Endothelial cell of umbilical vein (primary cell): ENCODE data around the gene PDE4B. TPM values are rescaled to one million over a fixed set of nuclear protein-coding genes. Genes with fewer than 3 reads are reported as not detected.

Experiments
- BruUV-seq: library from RNA; stranded (reverse); fragments of 400-500 nt; replicated peaks from 2 replicates; lab custom pipeline; 2021; lab: Mats Ljungman, UMichigan
- CTCF ChIA-PET: fragments of 300-600, 350-600 bp; sonication (Branson Sonifier 250); formaldehyde crosslinking; loops from one replicate; lab custom pipeline; 2021; ENCODE audit warnings: antibody characterized with exemption, inconsistent platforms; lab: Charles Lee
- POLR2A ChIA-PET: fragments of 300-600, 350-600 bp; sonication (Branson Sonifier 250); formaldehyde crosslinking; loops from one replicate; lab custom pipeline; 2021; ENCODE audit warnings: antibody characterized with exemption, inconsistent platforms; lab: Charles Lee
- DNase-seq: peaks from one replicate; pipeline ENCODE4 v3.0.0-alpha.2; 2011; ENCODE audit warnings: low read depth, low spot score
- FAIRE-seq: peaks from 2 replicates; lab custom pipeline; 2011; peaks lifted over from hg19 to GRCh38; lab: Jason Lieb, UNC
- H2AFZ ChIP-seq: 2 replicates; pipeline ENCODE4 v1.6.0; 2012; ENCODE audit warnings: low read depth, low read length, control low read depth, inconsistent platforms
- H3K27ac ChIP-seq: 2 replicates; pipeline ENCODE4 v1.5.1; 2011; ENCODE audit warnings: low read depth, mild to moderate bottlenecking, control low read depth, low read length, moderate library complexity; ENCODE audit not compliant: insufficient read depth
- H3K27me3 ChIP-seq, 2 experiments: 2 replicates each; pipeline versions ENCODE4 v1.6.0 to v1.6.1; 2011; ENCODE audit warnings: low read length in 2 of 2, mixed read lengths in 1 of 2; ENCODE audit not compliant: control insufficient read depth in 2 of 2, insufficient read depth in 2 of 2
- H3K36me3 ChIP-seq, 2 experiments: 2 replicates in 1 of 2; 3 replicates in 1 of 2; pipeline ENCODE4 v1.5.1; 2011; ENCODE audit warnings: low read length in 2 of 2, mild to moderate bottlenecking in 1 of 2, moderate library complexity in 1 of 2; ENCODE audit not compliant: control insufficient read depth in 2 of 2, insufficient read depth in 2 of 2; ENCODE audit errors: extremely low read depth in 1 of 2
- H3K4me1 ChIP-seq: 3 replicates; pipeline ENCODE4 v1.5.1; 2011; ENCODE audit warnings: mild to moderate bottlenecking, low read length; ENCODE audit not compliant: control insufficient read depth, insufficient read depth; ENCODE audit errors: extremely low read depth
- H3K4me2 ChIP-seq: 2 replicates; pipeline ENCODE4 v1.6.1; 2011; ENCODE audit warnings: low read length, control low read depth, mixed read lengths; ENCODE audit not compliant: insufficient read depth
- H3K4me3 ChIP-seq, 3 experiments: fragments of 200-600 bp in 1 of 3; sonication (generic), shearing (Covaris generic) in 1 of 3; replicated peaks in 1 of 3; 2 replicates each; pipeline ENCODE4 v1.5.1; 2011 to 2016; ENCODE audit warnings: control low read depth in 3 of 3, low read length in 3 of 3, mild to moderate bottlenecking in 2 of 3, inconsistent platforms in 1 of 3, low read depth in 1 of 3, moderate library complexity in 1 of 3; ENCODE audit not compliant: insufficient read depth in 1 of 3
- H3K79me2 ChIP-seq: 2 replicates; pipeline ENCODE4 v1.6.0; 2012; ENCODE audit warnings: low read length, inconsistent platforms; ENCODE audit not compliant: control insufficient read depth, insufficient read depth
- H3K9ac ChIP-seq: replicated peaks from 2 replicates; pipeline ENCODE3; 2011; ENCODE audit warnings: low read length, control low read depth; ENCODE audit not compliant: insufficient read depth; ENCODE audit errors: extremely low read depth
- H3K9me1 ChIP-seq: replicated peaks from 3 replicates; pipeline ENCODE4 v1.6.0; 2011; ENCODE audit warnings: mild to moderate bottlenecking, low read length; ENCODE audit not compliant: control insufficient read depth, insufficient read depth; ENCODE audit errors: extremely low read depth
- H3K9me3 ChIP-seq: replicated peaks from 2 replicates; pipeline ENCODE4 v1.5.1; 2012; ENCODE audit warnings: low read length, inconsistent platforms; ENCODE audit not compliant: control insufficient read depth, insufficient read depth
- H4K20me1 ChIP-seq: replicated peaks from 2 replicates; pipeline ENCODE3; 2011; ENCODE audit warnings: mild to moderate bottlenecking, low read length; ENCODE audit not compliant: control insufficient read depth, insufficient read depth; ENCODE audit errors: extremely low read depth
- CTCF ChIP-seq, 2 donors: IDR thresholded peaks; 1 replicate in 1 of 2; 2 replicates in 1 of 2; pipeline ENCODE4 v1.5.1; 2011; ENCODE audit warnings: low read length in 2 of 2, mild to moderate bottlenecking in 2 of 2, moderate library complexity in 2 of 2, control low read depth in 1 of 2, inconsistent platforms in 1 of 2, low read depth in 1 of 2; ENCODE audit not compliant: insufficient read depth in 1 of 2; ENCODE audit errors: extremely low read depth in 1 of 2
- EZH2 ChIP-seq: IDR thresholded peaks from 2 replicates; pipeline ENCODE4 v1.6.1; 2012; ENCODE audit warnings: borderline replicate concordance, low read depth, mild to moderate bottlenecking, moderate library complexity, low read length, inconsistent platforms; ENCODE audit not compliant: severe bottlenecking
- FOS ChIP-seq: IDR thresholded peaks from 2 replicates; pipeline ENCODE4 v1.6.1; 2011; ENCODE audit warnings: mild to moderate bottlenecking, low read length, moderate library complexity, borderline replicate concordance; ENCODE audit not compliant: insufficient read depth
- GATA2 ChIP-seq: IDR thresholded peaks from 2 replicates; pipeline ENCODE4 v1.7.0; 2011; ENCODE audit warnings: low read depth, mild to moderate bottlenecking, moderate library complexity, mixed read lengths, low read length; ENCODE audit not compliant: insufficient read length, insufficient read depth
- JUN ChIP-seq: IDR thresholded peaks from 2 replicates; pipeline ENCODE4 v1.6.1; 2011; ENCODE audit warnings: borderline replicate concordance, low read depth; ENCODE audit not compliant: insufficient read length, insufficient read depth
- MAX ChIP-seq: IDR thresholded peaks from 2 replicates; pipeline ENCODE4 v1.6.1; 2011; ENCODE audit not compliant: insufficient read depth, insufficient read length
- MYC ChIP-seq: IDR thresholded peaks from one replicate; pipeline ENCODE4 v1.6.1; 2011; ENCODE audit warnings: mild to moderate bottlenecking, low read depth, low read length
- POLR2A ChIP-seq: IDR thresholded peaks from 2 replicates; pipeline ENCODE4 v1.6.1; 2012; ENCODE audit warnings: low read depth, mild to moderate bottlenecking, control low read depth, low read length
- POLR2AphosphoS5 ChIP-seq: IDR thresholded peaks from 2 replicates; pipeline ENCODE4 v1.6.1; 2012; ENCODE audit warnings: low read depth, mild to moderate bottlenecking, control low read depth, low read length, moderate library complexity; ENCODE audit not compliant: insufficient read depth
- dilution Hi-C: fragments of 300-500 bp; cut with MboI; formaldehyde crosslinking; loops from one replicate; pipeline ENCODE4 v1.15.0; 2019; ENCODE audit warnings: low sequenced_read_pairs; ENCODE audit not compliant: extremely low pct_ligation_motif_present
- intact Hi-C: fragments of 100-400 bp; cut with micrococcal nuclease; formaldehyde crosslinking; loops from one replicate; pipeline ENCODE4 v1.10.0; 2022
- polyA plus RNA-seq, 4 experiments: library from polyadenylated mRNA; depleted of rRNA in 3 of 4; stranded (reverse) in 3 of 4; unstranded in 1 of 4; fragments of >200 nt; gene quantifications; 2 replicates each; pipeline versions ENCODE4 v1.2.1 to v1.2.3, GENCODE V29; 2011 to 2012; ENCODE audit warnings: missing spikeins in 1 of 4
- total RNA-seq: library from RNA; stranded (reverse); gene quantifications from 2 replicates; pipeline ENCODE4 v1.2.3, GENCODE V29; 2021

PDE4B gene
- total and polyA plus RNA-seq, 2 donors (not counting 3 experiments of a cell fraction or from before 2014, with no cell fraction given): 63.5 to 69.8 TPM

GRCh38 chr1:65820983-65821382 is 28.3 kb downstream of the PDE4B start:
- BruUV-seq: no TSS peak
- Histone ChIP-seq H3K27me3 (no peaks in the 10 kb centered on the region), H4K20me1 (no peaks in the 10 kb centered on the region), H3K4me2 (no peak overlapping the region), H3K4me3 (no peak overlapping the region), H2AFZ (no peak overlapping the region), H3K36me3 (no peaks in the 10 kb centered on the region), H3K79me2 (no peaks in the 10 kb centered on the region), H3K9ac (no peak overlapping the region), H3K4me1 (no peaks in the 10 kb centered on the region), H3K9me1 (peaks cover 2% of the 10 kb centered on the region), H3K9me3 (no peaks in the 10 kb centered on the region), H3K27ac (no peak overlapping the region)
- dilution Hi-C loops (no loop called here), intact Hi-C loops (no loop called here)
- DNase-seq (no peak), FAIRE-seq (no peak)
- ChIA-PET CTCF (interaction anchor here (0.9 kb wide), 1 partner anchor 46 kb away, joined by 3 read pairs; no protein-coding TSS in a partner anchor), POLR2A (no interaction called here)
- TF ChIP-seq GATA2 (no peak), POLR2A (no peak), MAX (no peak), POLR2AphosphoS5 (no peak), CTCF (IDR thresholded peaks at IDR 0.05; ENCODE audit: extremely low read depth in 1 of 2, insufficient read depth in 1 of 2, low read depth in 1 of 2, low read length in 2 of 2) (no peak), EZH2 (no peak), JUN (no peak), FOS (no peak), MYC (no peak)
